ENCODE results near the gene PIM1. TPM values are rescaled to one million over a fixed set of nuclear protein-coding genes. Genes with fewer than 3 reads are reported as not detected.

Gene PIM1
- total and polyA plus RNA-seq, 2 experiments from 2014 or later: 14.7 to 21.5 TPM

- H3K4me3 ChIP-seq: peak overlapping the region; percentile 99
- TF ChIP-seq CTCF (IDR thresholded peaks at IDR 0.05; ENCODE audit: low read depth, low read length): no peak
- peak; percentile 27 to 56 for DNase-seq (ENCODE audit: low read depth in 1 of 2, low spot score in 1 of 2)
- no peaks in the 10 kb centered on the region for H3K27me3 ChIP-seq
- H3K4me1 ChIP-seq (ENCODE audit: low read depth): peaks cover 4% of the 10 kb centered on the region
- H3K9me3 ChIP-seq (ENCODE audit: low read depth): no peaks in the 10 kb centered on the region
- peaks cover 21% of the 10 kb centered on the region for H3K36me3 ChIP-seq
- H3K27ac ChIP-seq: peak overlapping the region; percentile 85
Observed at GRCh38 chr6:37171201-37171969, 1.4 kb downstream of the PIM1 start.

- Histone ChIP-seq H3K27ac (peak overlapping the region; percentile 85), H3K36me3 (peaks cover 21% of the 10 kb centered on the region), H3K9me3 (ENCODE audit: low read depth) (no peaks in the 10 kb centered on the region), H3K4me1 (ENCODE audit: low read depth) (peaks cover 4% of the 10 kb centered on the region), H3K4me3 (peak overlapping the region; percentile 99), H3K27me3 (no peaks in the 10 kb centered on the region)
- DNase-seq (ENCODE audit: low read depth in 1 of 2, low spot score in 1 of 2): peak; percentile 87 to 93
- TF ChIP-seq CTCF (IDR thresholded peaks at IDR 0.05; ENCODE audit: low read depth, low read length): peak; percentile 89
Observed at GRCh38 chr6:37171970-37172812, 2.2 kb downstream of the PIM1 start.

- no peaks in the 10 kb centered on the region for H3K9me3 ChIP-seq (ENCODE audit: low read depth)
- H3K27ac ChIP-seq: no peak overlapping the region
- DNase-seq (ENCODE audit: low read depth in 1 of 2, low spot score in 1 of 2): no peak
- no peak for TF ChIP-seq CTCF (IDR thresholded peaks at IDR 0.05; ENCODE audit: low read depth, low read length)
- no peaks in the 10 kb centered on the region for H3K27me3 ChIP-seq
- no peak overlapping the region for H3K4me3 ChIP-seq
- peaks cover 7% of the 10 kb centered on the region for H3K4me1 ChIP-seq (ENCODE audit: low read depth)
- peaks cover 21% of the 10 kb centered on the region for H3K36me3 ChIP-seq
Observed at GRCh38 chr6:37172912-37173492, 3.0 kb downstream of the PIM1 start.

- H3K36me3 ChIP-seq: peaks cover 21% of the 10 kb centered on the region
- peaks cover 4% of the 10 kb centered on the region for H3K4me1 ChIP-seq (ENCODE audit: low read depth)
- H3K27ac ChIP-seq: no peak overlapping the region
- peak in 1 of 2 donors; percentile 46 for DNase-seq (ENCODE audit: low read depth in 1 of 2, low spot score in 1 of 2)
- no peak overlapping the region for H3K4me3 ChIP-seq
- H3K27me3 ChIP-seq: no peaks in the 10 kb centered on the region
- no peak for TF ChIP-seq CTCF (IDR thresholded peaks at IDR 0.05; ENCODE audit: low read depth, low read length)
- no peaks in the 10 kb centered on the region for H3K9me3 ChIP-seq (ENCODE audit: low read depth)
Observed at GRCh38 chr6:37173493-37174195, 3.7 kb downstream of the PIM1 start.

- no peak for TF ChIP-seq CTCF (IDR thresholded peaks at IDR 0.05; ENCODE audit: low read depth, low read length)
- Histone ChIP-seq H3K36me3 (peaks cover 21% of the 10 kb centered on the region), H3K27ac (no peak overlapping the region), H3K27me3 (no peaks in the 10 kb centered on the region), H3K4me3 (no peak overlapping the region), H3K4me1 (ENCODE audit: low read depth) (peaks cover 3% of the 10 kb centered on the region), H3K9me3 (ENCODE audit: low read depth) (no peaks in the 10 kb centered on the region)
- no peak for DNase-seq (ENCODE audit: low read depth in 1 of 2, low spot score in 1 of 2)
Observed at GRCh38 chr6:37174196-37174514, 4.2 kb downstream of the PIM1 start.
